ENCODE results near the gene ZNF641.

DNA sequence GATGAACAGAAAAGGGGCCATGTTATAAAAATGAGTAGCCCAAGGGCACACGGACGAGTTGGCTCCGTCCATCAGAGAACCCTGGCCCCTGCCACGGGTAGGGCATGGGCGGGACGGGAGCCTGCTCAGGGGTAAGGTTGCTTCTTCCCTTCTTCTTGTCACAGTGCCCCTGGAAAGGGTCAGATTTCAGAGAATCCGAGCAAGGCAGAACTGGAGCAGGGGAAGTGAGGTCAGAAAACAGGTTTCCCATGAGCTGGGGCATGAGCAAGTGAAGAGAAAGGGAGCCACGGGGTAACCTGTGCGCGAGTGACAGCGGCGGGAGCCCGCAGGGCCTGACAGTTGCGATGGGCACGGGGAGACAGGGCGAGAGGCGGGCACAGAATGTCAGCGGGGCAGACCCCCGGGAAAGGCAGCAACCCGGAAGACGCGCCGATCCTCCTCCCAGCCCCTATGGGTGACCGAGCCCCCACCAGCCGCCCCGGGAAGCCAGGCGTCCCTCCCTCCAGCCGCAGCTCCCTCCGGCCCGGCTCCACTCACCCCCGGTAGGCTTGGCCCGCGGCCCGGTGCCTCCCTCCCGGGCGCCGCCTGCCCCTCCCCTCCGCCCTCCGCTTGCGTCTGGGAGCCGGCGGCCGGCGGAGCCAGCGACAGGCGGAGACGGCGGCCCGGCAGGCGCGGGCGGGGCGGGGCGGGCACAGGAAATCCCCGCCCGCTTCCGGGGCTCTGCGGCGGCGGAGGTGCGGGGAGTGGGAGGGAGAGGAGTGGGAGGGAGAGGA, at the start of gene ZNF641:
- TF ChIP-seq POLR2A (IDR thresholded peaks at IDR 0.05; ENCODE audit: borderline replicate concordance, extremely low read depth, insufficient read depth, insufficient read length) (peak; percentile 49), POLR2AphosphoS5 (IDR thresholded peaks at IDR 0.05; ENCODE audit: low read depth, low read length) (peak; percentile 51; the same call in 1 of the 2 replicates), CEBPB (IDR thresholded peaks at IDR 0.05; ENCODE audit: low read depth) (no peak), RAD21 (IDR thresholded peaks at IDR 0.05; ENCODE audit: low read depth) (no peak), JUND (IDR thresholded peaks at IDR 0.05) (no peak), YY1 (IDR thresholded peaks at IDR 0.05; ENCODE audit: extremely low read depth, insufficient replicate concordance, low read depth, low read length) (no peak), ZBTB33 (IDR thresholded peaks at IDR 0.05; ENCODE audit: extremely low read depth, insufficient replicate concordance, low read length) (no peak), EZH2 (IDR thresholded peaks at IDR 0.05) (no peak), ATF3 (IDR thresholded peaks at IDR 0.05) (no peak), EZH2phosphoT487 (IDR thresholded peaks at IDR 0.05; ENCODE audit: borderline replicate concordance) (no peak), ELF1 (IDR thresholded peaks at IDR 0.05; ENCODE audit: borderline replicate concordance, low read depth) (peak; percentile 10; the same call in 1 of the 2 replicates)
- TF ChIP-seq, protein P1, sequence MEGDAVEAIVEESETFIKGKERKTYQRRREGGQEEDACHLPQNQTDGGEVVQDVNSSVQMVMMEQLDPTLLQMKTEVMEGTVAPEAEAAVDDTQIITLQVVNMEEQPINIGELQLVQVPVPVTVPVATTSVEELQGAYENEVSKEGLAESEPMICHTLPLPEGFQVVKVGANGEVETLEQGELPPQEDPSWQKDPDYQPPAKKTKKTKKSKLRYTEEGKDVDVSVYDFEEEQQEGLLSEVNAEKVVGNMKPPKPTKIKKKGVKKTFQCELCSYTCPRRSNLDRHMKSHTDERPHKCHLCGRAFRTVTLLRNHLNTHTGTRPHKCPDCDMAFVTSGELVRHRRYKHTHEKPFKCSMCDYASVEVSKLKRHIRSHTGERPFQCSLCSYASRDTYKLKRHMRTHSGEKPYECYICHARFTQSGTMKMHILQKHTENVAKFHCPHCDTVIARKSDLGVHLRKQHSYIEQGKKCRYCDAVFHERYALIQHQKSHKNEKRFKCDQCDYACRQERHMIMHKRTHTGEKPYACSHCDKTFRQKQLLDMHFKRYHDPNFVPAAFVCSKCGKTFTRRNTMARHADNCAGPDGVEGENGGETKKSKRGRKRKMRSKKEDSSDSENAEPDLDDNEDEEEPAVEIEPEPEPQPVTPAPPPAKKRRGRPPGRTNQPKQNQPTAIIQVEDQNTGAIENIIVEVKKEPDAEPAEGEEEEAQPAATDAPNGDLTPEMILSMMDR (IDR thresholded peaks at IDR 0.05 in 2 of 3, conservative IDR thresholded peaks at IDR 0.05 in 1 of 3; ENCODE audit: borderline replicate concordance in 1 of 3, insufficient read depth in 1 of 3, low read depth in 2 of 3, low read length in 2 of 3): no peak
- TF ChIP-seq, protein P2, sequence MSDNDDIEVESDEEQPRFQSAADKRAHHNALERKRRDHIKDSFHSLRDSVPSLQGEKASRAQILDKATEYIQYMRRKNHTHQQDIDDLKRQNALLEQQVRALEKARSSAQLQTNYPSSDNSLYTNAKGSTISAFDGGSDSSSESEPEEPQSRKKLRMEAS (IDR thresholded peaks at IDR 0.05): no peak
